HEK293 (cell line): ENCODE measurements around the gene PPP1R18.

ENCODE experiments used
- CTCF ChIA-PET: fragments of 350-600 bp; formaldehyde crosslinking; extraction: SDS; loops from one replicate; lab custom pipeline; 2021; ENCODE audit warnings: antibody characterized with exemption; lab: Yijun Ruan, JAX
- POLR2A ChIA-PET: fragments of 300-600 bp; formaldehyde crosslinking; extraction: SDS; loops from one replicate; lab custom pipeline; 2020; ENCODE audit warnings: antibody characterized with exemption, inconsistent platforms; lab: Yijun Ruan, JAX
- H3K27ac ChIP-seq: fragments of 200-500 bp; sonication (Bioruptor generic); 2 replicates; pipeline ENCODE4 v1.5.1; 2014; ENCODE audit warnings: low read depth, low read length, control low read depth, inconsistent platforms; ENCODE audit errors: extremely low read depth
- H3K36me3 ChIP-seq, 2 experiments: fragments of 200-500 bp in 1 of 2; sonication (Bioruptor generic) in 1 of 2; 1 replicate in 1 of 2; 2 replicates in 1 of 2; pipeline ENCODE4 v1.5.1; 2014 to 2017; ENCODE audit warnings: inconsistent platforms in 2 of 2, low read length in 2 of 2; ENCODE audit not compliant: control insufficient read depth in 2 of 2, insufficient read depth in 1 of 2
- H3K4me1 ChIP-seq: fragments of 200-500 bp; sonication (Bioruptor generic); 2 replicates; pipeline ENCODE4 v1.5.1; 2014; ENCODE audit warnings: mild to moderate bottlenecking, low read length, inconsistent platforms; ENCODE audit not compliant: control insufficient read depth, insufficient read depth
- H3K4me3 ChIP-seq: 2 replicates; pipeline ENCODE4 v1.5.1; 2011; ENCODE audit warnings: low read depth, mild to moderate bottlenecking, control low read depth, low read length, moderate library complexity
- H3K9me3 ChIP-seq: fragments of 200-500 bp; sonication (Bioruptor generic); 2 replicates; pipeline ENCODE4 v1.5.1; 2014; ENCODE audit warnings: low read depth, low read length, inconsistent platforms; ENCODE audit not compliant: control insufficient read depth, insufficient read depth
- FEZF1 ChIP-seq: fragments of 450-650 bp; formaldehyde crosslinking; IDR thresholded peaks from 2 replicates; pipeline ENCODE4 v1.5.1; 2016; ENCODE audit warnings: missing biosample characterization, missing genetic modification characterization
- HOXA7 ChIP-seq: sonication (generic); formaldehyde crosslinking; IDR thresholded peaks from 2 replicates; pipeline ENCODE4 v1.8.1; 2022; ENCODE audit warnings: missing genetic modification reagents, borderline replicate concordance
- KLF9 ChIP-seq: fragments of 450-650 bp; formaldehyde crosslinking; IDR thresholded peaks from 2 replicates; pipeline ENCODE4 v1.5.1; 2016; ENCODE audit warnings: missing biosample characterization, missing genetic modification characterization, low read depth
- SP7 ChIP-seq: fragments of 450-650 bp; formaldehyde crosslinking; IDR thresholded peaks from 2 replicates; pipeline ENCODE4 v1.5.1; 2016; ENCODE audit warnings: missing biosample characterization, missing genetic modification characterization
- ZIC2 ChIP-seq: fragments of 450-650 bp; formaldehyde crosslinking; IDR thresholded peaks from 2 replicates; pipeline ENCODE4 v1.5.1; 2016; ENCODE audit warnings: missing biosample characterization, missing genetic modification characterization
- ZNF23 ChIP-seq: fragments of 450-650 bp; formaldehyde crosslinking; IDR thresholded peaks from 2 replicates; pipeline ENCODE4 v1.5.1; 2016; ENCODE audit warnings: missing biosample characterization, missing genetic modification characterization, borderline replicate concordance
- ZNF354C ChIP-seq: fragments of 450-650 bp; formaldehyde crosslinking; IDR thresholded peaks from 2 replicates; pipeline ENCODE4 v1.5.1; 2016; ENCODE audit warnings: missing biosample characterization, missing genetic modification characterization, low read depth, borderline replicate concordance
- ZNF549 ChIP-seq: fragments of 450-650 bp; IDR thresholded peaks from 2 replicates; pipeline ENCODE4 v1.5.1; 2018; ENCODE audit warnings: missing biosample characterization, missing genetic modification characterization, mild to moderate bottlenecking, inconsistent platforms, moderate library complexity
- ZNF558 ChIP-seq: fragments of 450-650 bp; formaldehyde crosslinking; IDR thresholded peaks from 2 replicates; pipeline ENCODE4 v1.5.1; 2016; ENCODE audit warnings: missing biosample characterization, missing genetic modification characterization
- ZNF658 ChIP-seq: fragments of 450-650 bp; formaldehyde crosslinking; IDR thresholded peaks from 2 replicates; pipeline ENCODE4; 2016; ENCODE audit warnings: missing biosample characterization, missing genetic modification characterization
- ZNF670 ChIP-seq: fragments of 450-650 bp; formaldehyde crosslinking; IDR thresholded peaks from 2 replicates; pipeline ENCODE4 v1.5.1; 2016; ENCODE audit warnings: missing biosample characterization, missing genetic modification characterization, low read depth
- ZNF830 ChIP-seq: fragments of 450-650 bp; IDR thresholded peaks from 2 replicates; pipeline ENCODE4 v1.5.0; 2018; ENCODE audit warnings: missing biosample characterization, missing genetic modification characterization, low read depth, mild to moderate bottlenecking, moderate library complexity
- ZSCAN30 ChIP-seq: fragments of 450-650 bp; IDR thresholded peaks from 2 replicates; pipeline ENCODE4 v1.5.1; 2018; ENCODE audit warnings: missing biosample characterization, mild to moderate bottlenecking, missing genetic modification characterization, moderate library complexity
- TF ChIP-seq, protein P1 (sequence below): fragments of 450-650 bp; formaldehyde crosslinking; IDR thresholded peaks from 2 replicates; pipeline ENCODE4 v1.5.1; 2017; ENCODE audit warnings: missing biosample characterization, missing genetic modification characterization
- TF ChIP-seq, protein P2 (sequence below): fragments of 450-650 bp; formaldehyde crosslinking; IDR thresholded peaks from 2 replicates; pipeline ENCODE4 v1.5.1; 2016; ENCODE audit warnings: missing biosample characterization, missing genetic modification characterization
- TF ChIP-seq, protein P3 (sequence below): fragments of 450-650 bp; formaldehyde crosslinking; IDR thresholded peaks from 2 replicates; pipeline ENCODE4 v1.5.1; 2016; ENCODE audit warnings: missing biosample characterization, missing genetic modification characterization
- TF ChIP-seq, protein P4 (sequence below): fragments of 450-650 bp; formaldehyde crosslinking; IDR thresholded peaks from 2 replicates; pipeline ENCODE4 v1.5.1; 2016; ENCODE audit warnings: missing biosample characterization, missing genetic modification characterization
- TF ChIP-seq, protein P5 (sequence below): sonication (generic); formaldehyde crosslinking; IDR thresholded peaks from 2 replicates; pipeline ENCODE4 v1.8.1; 2022; ENCODE audit warnings: mild to moderate bottlenecking, moderate library complexity, missing genetic modification reagents
- TF ChIP-seq, protein P6 (sequence below): fragments of 450-650 bp; formaldehyde crosslinking; IDR thresholded peaks from 2 replicates; pipeline ENCODE4 v1.5.1; 2016; ENCODE audit warnings: missing biosample characterization, missing genetic modification characterization
- TF ChIP-seq, protein P7 (sequence below): fragments of 450-650 bp; formaldehyde crosslinking; IDR thresholded peaks from 2 replicates; pipeline ENCODE4 v1.5.1; 2016; ENCODE audit warnings: missing biosample characterization, missing genetic modification characterization

Gene PPP1R18

DNA sequence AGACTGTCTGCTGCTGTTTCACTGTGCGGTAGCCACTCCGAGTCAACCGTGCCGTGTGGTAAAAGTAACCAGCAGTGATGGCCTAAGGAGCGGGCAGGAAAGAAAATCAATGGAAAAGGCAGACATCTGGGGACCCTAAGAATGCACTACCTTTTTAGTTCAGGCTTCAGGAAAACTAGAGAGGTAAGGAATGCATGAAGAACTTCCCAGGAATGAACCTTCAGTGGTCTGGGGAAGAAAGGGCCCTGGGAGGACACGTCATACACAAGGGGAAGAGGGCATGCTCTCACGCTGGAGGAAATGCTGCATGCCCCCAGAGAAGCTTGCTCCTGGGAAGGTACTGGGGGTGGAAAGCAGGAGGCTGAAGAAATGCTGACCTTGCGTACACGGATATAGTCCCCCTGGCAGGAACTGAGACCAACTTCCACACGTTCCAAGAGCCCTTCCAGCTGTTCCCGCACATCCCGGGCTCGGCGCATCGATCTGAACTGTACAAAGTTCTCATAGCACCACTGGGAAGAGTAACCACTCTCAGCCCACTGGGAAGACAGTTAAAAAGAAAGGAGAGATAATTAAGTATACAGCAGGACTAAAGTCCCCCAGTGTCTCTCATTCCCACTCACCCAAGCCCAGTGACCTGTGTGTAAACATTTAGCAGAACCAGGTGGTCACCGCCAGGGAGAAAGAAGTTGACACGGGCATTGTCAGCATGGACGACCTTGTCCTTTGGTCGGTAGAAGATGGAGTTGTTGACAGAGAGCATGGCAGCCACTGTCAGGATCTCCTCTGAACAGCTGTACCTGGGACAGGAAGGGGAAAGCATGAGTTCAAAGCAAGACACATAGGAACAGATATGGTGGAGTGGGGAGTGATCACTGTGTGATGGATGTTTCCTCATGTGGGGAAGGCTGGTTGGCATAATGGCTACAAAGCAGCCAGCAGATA is 31.4 kb downstream of the PPP1R18 start:
- Histone ChIP-seq H3K4me3 (no peak overlapping the region), H3K4me1 (no peaks in the 10 kb centered on the region), H3K27ac (no peak overlapping the region), H3K9me3 (no peaks in the 10 kb centered on the region), H3K36me3 (peaks cover 61 to 95% of the 10 kb centered on the region in 2 experiments)
- POLR2A ChIA-PET = interaction anchor here (0.7 kb wide), 1 partner anchor 39 kb away, joined by 3 read pairs; no protein-coding TSS in a partner anchor
- TF ChIP-seq, protein P1, sequence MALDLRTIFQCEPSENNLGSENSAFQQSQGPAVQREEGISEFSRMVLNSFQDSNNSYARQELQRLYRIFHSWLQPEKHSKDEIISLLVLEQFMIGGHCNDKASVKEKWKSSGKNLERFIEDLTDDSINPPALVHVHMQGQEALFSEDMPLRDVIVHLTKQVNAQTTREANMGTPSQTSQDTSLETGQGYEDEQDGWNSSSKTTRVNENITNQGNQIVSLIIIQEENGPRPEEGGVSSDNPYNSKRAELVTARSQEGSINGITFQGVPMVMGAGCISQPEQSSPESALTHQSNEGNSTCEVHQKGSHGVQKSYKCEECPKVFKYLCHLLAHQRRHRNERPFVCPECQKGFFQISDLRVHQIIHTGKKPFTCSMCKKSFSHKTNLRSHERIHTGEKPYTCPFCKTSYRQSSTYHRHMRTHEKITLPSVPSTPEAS (tag by site-specific recombination) = no peak
- TF ChIP-seq ZNF670 (tag by site-specific recombination) = no peak
- TF ChIP-seq KLF9 (tag by site-specific recombination) = no peak
- no peak for TF ChIP-seq HOXA7 (CRISPR knock-in tag)
- TF ChIP-seq ZIC2 (tag by site-specific recombination) = no peak
- no peak for TF ChIP-seq ZNF830 (tag by site-specific recombination)
- TF ChIP-seq, protein P2, sequence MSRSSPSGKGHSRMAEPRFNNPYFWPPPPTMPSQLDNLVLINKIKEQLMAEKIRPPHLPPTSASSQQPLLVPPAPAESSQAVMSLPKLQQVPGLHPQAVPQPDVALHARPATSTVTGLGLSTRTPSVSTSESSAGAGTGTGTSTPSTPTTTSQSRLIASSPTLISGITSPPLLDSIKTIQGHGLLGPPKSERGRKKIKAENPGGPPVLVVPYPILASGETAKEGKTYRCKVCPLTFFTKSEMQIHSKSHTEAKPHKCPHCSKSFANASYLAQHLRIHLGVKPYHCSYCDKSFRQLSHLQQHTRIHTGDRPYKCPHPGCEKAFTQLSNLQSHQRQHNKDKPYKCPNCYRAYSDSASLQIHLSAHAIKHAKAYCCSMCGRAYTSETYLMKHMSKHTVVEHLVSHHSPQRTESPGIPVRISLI (tag by site-specific recombination) = no peak
- TF ChIP-seq, protein P3, sequence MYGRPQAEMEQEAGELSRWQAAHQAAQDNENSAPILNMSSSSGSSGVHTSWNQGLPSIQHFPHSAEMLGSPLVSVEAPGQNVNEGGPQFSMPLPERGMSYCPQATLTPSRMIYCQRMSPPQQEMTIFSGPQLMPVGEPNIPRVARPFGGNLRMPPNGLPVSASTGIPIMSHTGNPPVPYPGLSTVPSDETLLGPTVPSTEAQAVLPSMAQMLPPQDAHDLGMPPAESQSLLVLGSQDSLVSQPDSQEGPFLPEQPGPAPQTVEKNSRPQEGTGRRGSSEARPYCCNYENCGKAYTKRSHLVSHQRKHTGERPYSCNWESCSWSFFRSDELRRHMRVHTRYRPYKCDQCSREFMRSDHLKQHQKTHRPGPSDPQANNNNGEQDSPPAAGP (tag by site-specific recombination) = no peak
- TF ChIP-seq, protein P4, sequence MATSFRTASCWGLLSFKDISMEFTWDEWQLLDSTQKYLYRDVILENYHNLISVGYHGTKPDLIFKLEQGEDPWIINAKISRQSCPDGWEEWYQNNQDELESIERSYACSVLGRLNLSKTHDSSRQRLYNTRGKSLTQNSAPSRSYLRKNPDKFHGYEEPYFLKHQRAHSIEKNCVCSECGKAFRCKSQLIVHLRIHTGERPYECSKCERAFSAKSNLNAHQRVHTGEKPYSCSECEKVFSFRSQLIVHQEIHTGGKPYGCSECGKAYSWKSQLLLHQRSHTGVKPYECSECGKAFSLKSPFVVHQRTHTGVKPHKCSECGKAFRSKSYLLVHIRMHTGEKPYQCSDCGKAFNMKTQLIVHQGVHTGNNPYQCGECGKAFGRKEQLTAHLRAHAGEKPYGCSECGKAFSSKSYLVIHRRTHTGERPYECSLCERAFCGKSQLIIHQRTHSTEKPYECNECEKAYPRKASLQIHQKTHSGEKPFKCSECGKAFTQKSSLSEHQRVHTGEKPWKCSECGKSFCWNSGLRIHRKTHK (tag by site-specific recombination) = no peak
- TF ChIP-seq FEZF1 (tag by site-specific recombination) = no peak
- no peak for TF ChIP-seq ZNF658 (tag by site-specific recombination)
- no peak for TF ChIP-seq ZNF549
- TF ChIP-seq, protein P5, sequence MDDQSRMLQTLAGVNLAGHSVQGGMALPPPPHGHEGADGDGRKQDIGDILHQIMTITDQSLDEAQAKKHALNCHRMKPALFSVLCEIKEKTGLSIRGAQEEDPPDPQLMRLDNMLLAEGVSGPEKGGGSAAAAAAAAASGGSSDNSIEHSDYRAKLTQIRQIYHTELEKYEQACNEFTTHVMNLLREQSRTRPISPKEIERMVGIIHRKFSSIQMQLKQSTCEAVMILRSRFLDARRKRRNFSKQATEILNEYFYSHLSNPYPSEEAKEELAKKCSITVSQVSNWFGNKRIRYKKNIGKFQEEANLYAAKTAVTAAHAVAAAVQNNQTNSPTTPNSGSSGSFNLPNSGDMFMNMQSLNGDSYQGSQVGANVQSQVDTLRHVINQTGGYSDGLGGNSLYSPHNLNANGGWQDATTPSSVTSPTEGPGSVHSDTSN (CRISPR knock-in tag) = no peak
- no peak for TF ChIP-seq ZNF354C (tag by site-specific recombination)
- TF ChIP-seq, protein P6, sequence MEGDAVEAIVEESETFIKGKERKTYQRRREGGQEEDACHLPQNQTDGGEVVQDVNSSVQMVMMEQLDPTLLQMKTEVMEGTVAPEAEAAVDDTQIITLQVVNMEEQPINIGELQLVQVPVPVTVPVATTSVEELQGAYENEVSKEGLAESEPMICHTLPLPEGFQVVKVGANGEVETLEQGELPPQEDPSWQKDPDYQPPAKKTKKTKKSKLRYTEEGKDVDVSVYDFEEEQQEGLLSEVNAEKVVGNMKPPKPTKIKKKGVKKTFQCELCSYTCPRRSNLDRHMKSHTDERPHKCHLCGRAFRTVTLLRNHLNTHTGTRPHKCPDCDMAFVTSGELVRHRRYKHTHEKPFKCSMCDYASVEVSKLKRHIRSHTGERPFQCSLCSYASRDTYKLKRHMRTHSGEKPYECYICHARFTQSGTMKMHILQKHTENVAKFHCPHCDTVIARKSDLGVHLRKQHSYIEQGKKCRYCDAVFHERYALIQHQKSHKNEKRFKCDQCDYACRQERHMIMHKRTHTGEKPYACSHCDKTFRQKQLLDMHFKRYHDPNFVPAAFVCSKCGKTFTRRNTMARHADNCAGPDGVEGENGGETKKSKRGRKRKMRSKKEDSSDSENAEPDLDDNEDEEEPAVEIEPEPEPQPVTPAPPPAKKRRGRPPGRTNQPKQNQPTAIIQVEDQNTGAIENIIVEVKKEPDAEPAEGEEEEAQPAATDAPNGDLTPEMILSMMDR (tag by site-specific recombination) = no peak
- TF ChIP-seq, protein P7, sequence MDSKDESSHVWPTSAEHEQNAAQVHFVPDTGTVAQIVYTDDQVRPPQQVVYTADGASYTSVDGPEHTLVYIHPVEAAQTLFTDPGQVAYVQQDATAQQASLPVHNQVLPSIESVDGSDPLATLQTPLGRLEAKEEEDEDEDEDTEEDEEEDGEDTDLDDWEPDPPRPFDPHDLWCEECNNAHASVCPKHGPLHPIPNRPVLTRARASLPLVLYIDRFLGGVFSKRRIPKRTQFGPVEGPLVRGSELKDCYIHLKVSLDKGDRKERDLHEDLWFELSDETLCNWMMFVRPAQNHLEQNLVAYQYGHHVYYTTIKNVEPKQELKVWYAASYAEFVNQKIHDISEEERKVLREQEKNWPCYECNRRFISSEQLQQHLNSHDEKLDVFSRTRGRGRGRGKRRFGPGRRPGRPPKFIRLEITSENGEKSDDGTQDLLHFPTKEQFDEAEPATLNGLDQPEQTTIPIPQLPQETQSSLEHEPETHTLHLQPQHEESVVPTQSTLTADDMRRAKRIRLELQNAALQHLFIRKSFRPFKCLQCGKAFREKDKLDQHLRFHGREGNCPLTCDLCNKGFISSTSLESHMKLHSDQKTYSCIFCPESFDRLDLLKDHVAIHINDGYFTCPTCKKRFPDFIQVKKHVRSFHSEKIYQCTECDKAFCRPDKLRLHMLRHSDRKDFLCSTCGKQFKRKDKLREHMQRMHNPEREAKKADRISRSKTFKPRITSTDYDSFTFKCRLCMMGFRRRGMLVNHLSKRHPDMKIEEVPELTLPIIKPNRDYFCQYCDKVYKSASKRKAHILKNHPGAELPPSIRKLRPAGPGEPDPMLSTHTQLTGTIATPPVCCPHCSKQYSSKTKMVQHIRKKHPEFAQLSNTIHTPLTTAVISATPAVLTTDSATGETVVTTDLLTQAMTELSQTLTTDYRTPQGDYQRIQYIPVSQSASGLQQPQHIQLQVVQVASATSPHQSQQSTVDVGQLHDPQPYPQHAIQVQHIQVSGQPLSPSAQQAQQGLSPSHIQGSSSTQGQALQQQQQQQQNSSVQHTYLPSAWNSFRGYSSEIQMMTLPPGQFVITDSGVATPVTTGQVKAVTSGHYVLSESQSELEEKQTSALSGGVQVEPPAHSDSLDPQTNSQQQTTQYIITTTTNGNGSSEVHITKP (tag by site-specific recombination) = no peak
- TF ChIP-seq ZSCAN30 (tag by site-specific recombination) = no peak
- no peak for TF ChIP-seq ZNF23
- TF ChIP-seq ZNF558 (tag by site-specific recombination) = no peak
- no peak for TF ChIP-seq SP7 (tag by site-specific recombination)
- CTCF ChIA-PET = interaction anchor here (0.6 to 3.1 kb wide), 2 partner anchors 17 to 174 kb away, joined by 4 to 18 read pairs; partner anchors contain the start of gene DHX16
